HG03139 (cell line): Measurements from ENCODE around the gene TAPBP.

Source experiments
- ATAC-seq: cut with Tn5 transposase; IDR thresholded peaks from one replicate; pipeline ENCODE4 v1.9.1; 2021; ENCODE audit not compliant: unreplicated experiment

Gene TAPBP

DNA sequence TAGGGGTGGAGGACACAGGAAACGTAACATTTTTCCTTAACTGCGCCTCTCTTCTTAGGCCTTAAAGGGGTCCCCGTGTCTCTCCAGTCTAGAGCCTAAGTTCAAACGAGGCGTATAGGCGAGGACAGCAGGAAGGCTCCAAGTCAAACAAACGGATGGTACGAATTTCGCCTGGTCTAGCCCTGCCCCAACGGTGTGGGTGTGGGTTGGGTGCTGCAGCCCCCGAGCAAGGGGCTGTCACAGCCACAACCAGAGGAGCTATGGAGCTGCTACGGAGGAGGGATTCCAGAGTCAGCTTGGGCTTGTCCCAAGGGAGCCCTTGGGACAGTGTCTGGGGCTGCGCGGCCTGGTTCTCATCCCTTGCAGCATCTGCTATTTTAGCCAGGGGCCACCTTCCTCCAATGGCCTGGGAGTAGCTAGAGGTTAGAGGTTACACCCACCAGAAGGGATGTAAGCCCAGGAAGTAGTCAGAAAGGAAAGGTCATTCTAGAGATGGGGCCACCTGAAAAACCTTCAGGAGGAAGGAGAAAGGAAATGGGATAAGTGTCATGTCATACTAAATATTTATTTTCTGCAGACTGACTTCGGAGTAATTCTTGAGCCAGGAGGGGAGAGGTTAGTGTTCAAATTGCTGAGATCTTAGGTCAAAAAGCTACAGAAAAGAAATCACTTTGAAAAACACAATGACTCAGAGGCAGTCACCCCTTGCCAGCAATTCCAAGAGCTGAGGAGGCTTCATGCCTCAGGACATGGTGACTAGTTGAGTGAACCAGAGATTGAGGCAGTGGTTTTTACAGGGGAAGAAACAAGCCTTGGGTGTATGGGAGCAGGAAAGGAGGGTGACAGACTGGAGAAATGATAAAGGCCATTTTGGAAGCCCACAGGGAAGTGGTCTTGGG, 63.9 kb downstream of the TAPBP start:
- ATAC-seq = no peak
